ENCODE data around the gene MRPS30. TPM values are rescaled to one million over a fixed set of nuclear protein-coding genes. Genes with fewer than 3 reads are reported as not detected.

Gene MRPS30
- total RNA-seq, 1 experiment from 2014 or later, result 47.2 TPM

DNA sequence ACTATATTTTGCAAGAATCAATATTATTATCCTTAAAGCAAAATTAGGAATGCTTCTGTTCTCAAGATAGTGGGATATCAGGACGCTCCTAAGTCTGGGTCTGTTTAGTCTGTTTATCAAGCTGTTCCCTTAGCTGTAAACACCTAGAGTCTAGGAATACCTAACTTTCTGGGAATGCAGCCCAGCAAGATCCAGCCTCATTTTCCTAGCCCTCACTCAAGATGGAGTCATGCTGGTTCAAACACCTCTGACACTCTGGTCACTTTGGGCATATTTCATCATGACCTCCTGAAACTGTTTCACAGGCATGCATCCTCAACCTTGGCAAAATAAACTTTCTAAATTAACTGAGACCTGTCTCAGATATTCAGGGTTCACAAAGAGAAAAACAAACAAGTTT lies 14.4 kb upstream of the MRPS30 start:
- TF ChIP-seq POLR2AphosphoS5 (IDR thresholded peaks at IDR 0.05; ENCODE audit: low read depth, low read length) (no peak), SIN3A (IDR thresholded peaks at IDR 0.05; ENCODE audit: borderline replicate concordance, insufficient read depth, low read depth, low read length) (no peak), TCF7L2 (IDR thresholded peaks at IDR 0.05; ENCODE audit: low read depth, low read length) (no peak)
- TF ChIP-seq, protein P1, sequence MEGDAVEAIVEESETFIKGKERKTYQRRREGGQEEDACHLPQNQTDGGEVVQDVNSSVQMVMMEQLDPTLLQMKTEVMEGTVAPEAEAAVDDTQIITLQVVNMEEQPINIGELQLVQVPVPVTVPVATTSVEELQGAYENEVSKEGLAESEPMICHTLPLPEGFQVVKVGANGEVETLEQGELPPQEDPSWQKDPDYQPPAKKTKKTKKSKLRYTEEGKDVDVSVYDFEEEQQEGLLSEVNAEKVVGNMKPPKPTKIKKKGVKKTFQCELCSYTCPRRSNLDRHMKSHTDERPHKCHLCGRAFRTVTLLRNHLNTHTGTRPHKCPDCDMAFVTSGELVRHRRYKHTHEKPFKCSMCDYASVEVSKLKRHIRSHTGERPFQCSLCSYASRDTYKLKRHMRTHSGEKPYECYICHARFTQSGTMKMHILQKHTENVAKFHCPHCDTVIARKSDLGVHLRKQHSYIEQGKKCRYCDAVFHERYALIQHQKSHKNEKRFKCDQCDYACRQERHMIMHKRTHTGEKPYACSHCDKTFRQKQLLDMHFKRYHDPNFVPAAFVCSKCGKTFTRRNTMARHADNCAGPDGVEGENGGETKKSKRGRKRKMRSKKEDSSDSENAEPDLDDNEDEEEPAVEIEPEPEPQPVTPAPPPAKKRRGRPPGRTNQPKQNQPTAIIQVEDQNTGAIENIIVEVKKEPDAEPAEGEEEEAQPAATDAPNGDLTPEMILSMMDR (IDR thresholded peaks at IDR 0.05), result no peak
- TF ChIP-seq, protein P2, sequence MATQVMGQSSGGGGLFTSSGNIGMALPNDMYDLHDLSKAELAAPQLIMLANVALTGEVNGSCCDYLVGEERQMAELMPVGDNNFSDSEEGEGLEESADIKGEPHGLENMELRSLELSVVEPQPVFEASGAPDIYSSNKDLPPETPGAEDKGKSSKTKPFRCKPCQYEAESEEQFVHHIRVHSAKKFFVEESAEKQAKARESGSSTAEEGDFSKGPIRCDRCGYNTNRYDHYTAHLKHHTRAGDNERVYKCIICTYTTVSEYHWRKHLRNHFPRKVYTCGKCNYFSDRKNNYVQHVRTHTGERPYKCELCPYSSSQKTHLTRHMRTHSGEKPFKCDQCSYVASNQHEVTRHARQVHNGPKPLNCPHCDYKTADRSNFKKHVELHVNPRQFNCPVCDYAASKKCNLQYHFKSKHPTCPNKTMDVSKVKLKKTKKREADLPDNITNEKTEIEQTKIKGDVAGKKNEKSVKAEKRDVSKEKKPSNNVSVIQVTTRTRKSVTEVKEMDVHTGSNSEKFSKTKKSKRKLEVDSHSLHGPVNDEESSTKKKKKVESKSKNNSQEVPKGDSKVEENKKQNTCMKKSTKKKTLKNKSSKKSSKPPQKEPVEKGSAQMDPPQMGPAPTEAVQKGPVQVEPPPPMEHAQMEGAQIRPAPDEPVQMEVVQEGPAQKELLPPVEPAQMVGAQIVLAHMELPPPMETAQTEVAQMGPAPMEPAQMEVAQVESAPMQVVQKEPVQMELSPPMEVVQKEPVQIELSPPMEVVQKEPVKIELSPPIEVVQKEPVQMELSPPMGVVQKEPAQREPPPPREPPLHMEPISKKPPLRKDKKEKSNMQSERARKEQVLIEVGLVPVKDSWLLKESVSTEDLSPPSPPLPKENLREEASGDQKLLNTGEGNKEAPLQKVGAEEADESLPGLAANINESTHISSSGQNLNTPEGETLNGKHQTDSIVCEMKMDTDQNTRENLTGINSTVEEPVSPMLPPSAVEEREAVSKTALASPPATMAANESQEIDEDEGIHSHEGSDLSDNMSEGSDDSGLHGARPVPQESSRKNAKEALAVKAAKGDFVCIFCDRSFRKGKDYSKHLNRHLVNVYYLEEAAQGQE (IDR thresholded peaks at IDR 0.05; ENCODE audit: insufficient read depth in 1 of 2, low read depth in 2 of 2, low read length in 1 of 2), result no peak
- H3K27ac ChIP-seq (ENCODE audit: low read length), result no peak overlapping the region
- H3K4me3 ChIP-seq (ENCODE audit: low read depth in 2 of 2, low read length in 2 of 2), result no peak overlapping the region
- POLR2A ChIA-PET, result no interaction called here
- H3K4me1 ChIP-seq (ENCODE audit: control insufficient read depth, insufficient read depth, low read length), result no peaks in the 10 kb centered on the region
- H3K36me3 ChIP-seq (ENCODE audit: control insufficient read depth, insufficient read depth, low read length), result no peaks in the 10 kb centered on the region
- intact Hi-C loops (cut with micrococcal nuclease; ENCODE audit: unreplicated experiment), result no loop called here
- peaks cover 15% of the 10 kb centered on the region; the same call in 1 of the 2 replicates for H3K9me3 ChIP-seq (ENCODE audit: control insufficient read depth, insufficient read depth, low read depth, low read length)
- H3K27me3 ChIP-seq (ENCODE audit: control insufficient read depth, insufficient read depth, low read length), result no peaks in the 10 kb centered on the region
- ATAC-seq (no peak), DNase-seq (ENCODE audit: low read depth, low spot score) (no peak)
- BruUV-seq (replicated peaks), result no TSS peak
- in situ Hi-C loops (cut with HindIII; ENCODE audit: low pct_unique_long_range_greater_than_20kb, low sequenced_read_pairs), result no loop called here
- CTCF ChIA-PET, result no interaction called here

DNA sequence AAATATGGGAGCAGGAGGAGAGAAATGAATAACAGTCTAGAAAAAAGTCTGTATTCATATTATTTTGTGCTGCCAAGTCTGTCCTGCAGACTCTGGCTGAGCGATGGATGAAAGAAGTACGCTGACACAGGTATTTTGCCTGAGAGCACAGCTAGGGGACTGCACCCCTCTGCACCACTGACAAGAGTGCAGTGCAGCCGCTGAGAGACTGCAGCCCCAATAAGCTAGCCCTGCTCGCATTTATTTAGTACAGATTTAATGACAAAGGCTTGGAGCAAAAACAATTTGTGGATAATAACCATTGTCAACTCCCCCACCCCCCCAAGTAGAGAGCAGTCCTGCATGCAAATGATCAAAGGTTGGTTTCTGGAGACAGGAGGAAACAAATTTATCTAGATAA lies 13.3 kb upstream of the MRPS30 start:
- no TSS peak for BruUV-seq (replicated peaks)
- in situ Hi-C loops (cut with HindIII; ENCODE audit: low pct_unique_long_range_greater_than_20kb, low sequenced_read_pairs) (no loop called here), intact Hi-C loops (cut with micrococcal nuclease; ENCODE audit: unreplicated experiment) (no loop called here)
- H3K9me3 ChIP-seq (ENCODE audit: control insufficient read depth, insufficient read depth, low read depth, low read length), result peaks cover 15% of the 10 kb centered on the region; the same call in 1 of the 2 replicates
- no peak for DNase-seq (ENCODE audit: low read depth, low spot score)
- ChIA-PET POLR2A (no interaction called here), CTCF (no interaction called here)
- no peaks in the 10 kb centered on the region for H3K36me3 ChIP-seq (ENCODE audit: control insufficient read depth, insufficient read depth, low read length)
- no peaks in the 10 kb centered on the region for H3K27me3 ChIP-seq (ENCODE audit: control insufficient read depth, insufficient read depth, low read length)
- H3K27ac ChIP-seq (ENCODE audit: low read length), result no peak overlapping the region
- H3K4me3 ChIP-seq (ENCODE audit: low read depth in 2 of 2, low read length in 2 of 2), result no peak overlapping the region
- no peaks in the 10 kb centered on the region for H3K4me1 ChIP-seq (ENCODE audit: control insufficient read depth, insufficient read depth, low read length)
- no peak for TF ChIP-seq TCF7L2 (IDR thresholded peaks at IDR 0.05; ENCODE audit: low read depth, low read length)
- TF ChIP-seq POLR2AphosphoS5 (IDR thresholded peaks at IDR 0.05; ENCODE audit: low read depth, low read length), result no peak
- TF ChIP-seq SIN3A (IDR thresholded peaks at IDR 0.05; ENCODE audit: borderline replicate concordance, insufficient read depth, low read depth, low read length), result no peak
- TF ChIP-seq, protein P2 (IDR thresholded peaks at IDR 0.05; ENCODE audit: insufficient read depth in 1 of 2, low read depth in 2 of 2, low read length in 1 of 2), result no peak
- TF ChIP-seq, protein P1 (IDR thresholded peaks at IDR 0.05), result no peak
- ATAC-seq, result no peak
